ENCODE results near the gene HOXD10.

DNA sequence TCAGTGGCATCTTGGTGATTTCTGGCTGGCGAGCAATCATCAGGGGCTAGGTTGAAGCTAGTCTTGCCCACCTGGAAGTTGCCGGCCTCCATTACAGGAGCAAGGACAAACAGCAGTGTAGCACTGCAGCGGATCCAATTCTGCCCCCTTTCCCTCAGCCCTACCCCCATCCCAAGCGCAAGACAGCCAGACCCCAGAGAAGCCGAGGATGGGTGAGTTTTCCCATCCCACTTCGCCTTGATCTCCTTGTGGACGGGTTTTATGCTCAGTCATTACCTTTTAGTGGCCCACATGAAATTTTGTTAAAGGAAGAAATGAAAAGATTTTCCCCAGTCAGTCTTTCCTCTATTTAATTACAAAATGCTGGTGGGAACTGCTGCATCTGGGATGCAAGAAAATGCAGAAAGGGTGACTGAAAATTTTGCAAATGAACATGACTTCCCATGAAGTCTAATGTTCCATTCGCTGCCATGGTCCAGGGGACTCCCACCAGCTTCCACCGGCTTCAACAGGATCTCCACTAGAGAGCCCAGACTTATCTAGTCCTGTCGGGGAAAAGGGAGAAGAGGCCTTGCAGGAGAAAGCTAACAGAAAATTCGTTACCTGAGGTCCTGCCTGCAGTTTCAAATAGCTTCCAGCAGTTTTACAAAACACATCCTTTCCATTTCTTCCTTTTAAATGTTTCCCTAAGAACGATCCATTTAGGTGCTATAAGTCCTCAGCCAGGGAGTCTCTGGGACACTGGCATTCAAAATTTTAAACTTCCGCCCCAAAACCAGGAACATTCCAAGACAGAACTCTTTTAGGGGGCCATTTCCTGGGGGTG, 4.0 kb downstream of the HOXD10 start:
- TF ChIP-seq, protein P1, sequence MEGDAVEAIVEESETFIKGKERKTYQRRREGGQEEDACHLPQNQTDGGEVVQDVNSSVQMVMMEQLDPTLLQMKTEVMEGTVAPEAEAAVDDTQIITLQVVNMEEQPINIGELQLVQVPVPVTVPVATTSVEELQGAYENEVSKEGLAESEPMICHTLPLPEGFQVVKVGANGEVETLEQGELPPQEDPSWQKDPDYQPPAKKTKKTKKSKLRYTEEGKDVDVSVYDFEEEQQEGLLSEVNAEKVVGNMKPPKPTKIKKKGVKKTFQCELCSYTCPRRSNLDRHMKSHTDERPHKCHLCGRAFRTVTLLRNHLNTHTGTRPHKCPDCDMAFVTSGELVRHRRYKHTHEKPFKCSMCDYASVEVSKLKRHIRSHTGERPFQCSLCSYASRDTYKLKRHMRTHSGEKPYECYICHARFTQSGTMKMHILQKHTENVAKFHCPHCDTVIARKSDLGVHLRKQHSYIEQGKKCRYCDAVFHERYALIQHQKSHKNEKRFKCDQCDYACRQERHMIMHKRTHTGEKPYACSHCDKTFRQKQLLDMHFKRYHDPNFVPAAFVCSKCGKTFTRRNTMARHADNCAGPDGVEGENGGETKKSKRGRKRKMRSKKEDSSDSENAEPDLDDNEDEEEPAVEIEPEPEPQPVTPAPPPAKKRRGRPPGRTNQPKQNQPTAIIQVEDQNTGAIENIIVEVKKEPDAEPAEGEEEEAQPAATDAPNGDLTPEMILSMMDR (CRISPR knock-in tag; IDR thresholded peaks at IDR 0.05), result no peak
- TF ChIP-seq ZNF629 (CRISPR knock-in tag; conservative IDR thresholded peaks at IDR 0.05), result no peak

All from HepG2 (cell line).